Measurements from ENCODE around the gene JAML. TPM values are rescaled to one million over a fixed set of nuclear protein-coding genes. Genes with fewer than 3 reads are reported as not detected.

JAML gene
- total and polyA plus RNA-seq, 2 of the 13 experiments (the other 11 are each of a cell fraction or from before 2014, with no cell fraction given), result 2.0 to 3.3 TPM

GRCh38 chr11:118222437-118222836 lies 2.4 kb downstream of the JAML start:
- DNase-seq (ENCODE audit: low spot score) (no peak), ATAC-seq (no peak), FAIRE-seq (no peak)
- BruUV-seq (replicated peaks), result no TSS peak
- CTCF ChIA-PET (ENCODE audit: low intra/inter-chr PET ratio, low total read pairs), result no interaction called here
- no peaks in the 10 kb centered on the region for H3K79me2 ChIP-seq (ENCODE audit: insufficient read depth, low read length)
- H3K4me1 ChIP-seq (ENCODE audit: insufficient read depth, low read length), result peaks cover 27% of the 10 kb centered on the region
- no peak overlapping the region for H3K4me2 ChIP-seq (ENCODE audit: low read depth, low read length)
- WGBS (ENCODE audit: low lambda C conversion rate), result 88% methylated on average over 4 of the region's 4 CpGs
- H3K4me3 ChIP-seq (replicated peaks in 1 of 3; ENCODE audit: insufficient read depth in 1 of 3, low read depth in 2 of 3, low read length in 3 of 3), result no peak overlapping the region
- H3K9ac ChIP-seq (ENCODE audit: insufficient read depth, low read depth, low read length), result no peak overlapping the region
- no peaks in the 10 kb centered on the region for H3K9me3 ChIP-seq (ENCODE audit: low read length)
- H3K27ac ChIP-seq (ENCODE audit: extremely low read length, insufficient read depth, low read length), result no peak overlapping the region
- in situ Hi-C loops (cut with HindIII; ENCODE audit: extremely low pct_ligation_motif_present, low pct_unique_long_range_greater_than_20kb) (no loop called here), intact Hi-C loops (cut with micrococcal nuclease; ENCODE audit: unreplicated experiment) (no loop called here)
- no peaks in the 10 kb centered on the region for H3K36me3 ChIP-seq (replicated peaks in 1 of 2; ENCODE audit: control insufficient read depth in 1 of 2, insufficient read depth in 2 of 2, low read length in 2 of 2)
- H4K20me1 ChIP-seq (ENCODE audit: insufficient read depth, low read length), result no peaks in the 10 kb centered on the region
- POLR2A ChIA-PET, result no interaction called here
- H2AFZ ChIP-seq (ENCODE audit: low read length), result no peak overlapping the region
- no peaks in the 10 kb centered on the region for H3K27me3 ChIP-seq (ENCODE audit: control insufficient read depth in 1 of 2, insufficient read depth in 2 of 2, low read length in 2 of 2)
- TF ChIP-seq HNF1B (CRISPR knock-in tag; IDR thresholded peaks at IDR 0.05) (no peak), U2AF1 (optimal IDR thresholded peaks at IDR 0.05; ENCODE audit: low read depth, low read length) (no peak), UBTF (CRISPR knock-in tag; IDR thresholded peaks at IDR 0.05) (no peak), ZNF160 (CRISPR knock-in tag; IDR thresholded peaks at IDR 0.05) (no peak), ZNF775 (CRISPR knock-in tag; IDR thresholded peaks at IDR 0.05; ENCODE audit: borderline replicate concordance) (no peak), RBAK (CRISPR knock-in tag; IDR thresholded peaks at IDR 0.05) (no peak), ZFP41 (CRISPR knock-in tag; IDR thresholded peaks at IDR 0.05; ENCODE audit: borderline replicate concordance) (no peak), MAFG (CRISPR knock-in tag; IDR thresholded peaks at IDR 0.05) (no peak), MAFK (conservative IDR thresholded peaks at IDR 0.05 in 1 of 2, IDR thresholded peaks at IDR 0.05 in 1 of 2; ENCODE audit: low read length in 2 of 2) (no peak), RORA (CRISPR knock-in tag; IDR thresholded peaks at IDR 0.05) (no peak), MTERF4 (CRISPR knock-in tag; IDR thresholded peaks at IDR 0.05) (no peak)
- TF ChIP-seq, protein P1, sequence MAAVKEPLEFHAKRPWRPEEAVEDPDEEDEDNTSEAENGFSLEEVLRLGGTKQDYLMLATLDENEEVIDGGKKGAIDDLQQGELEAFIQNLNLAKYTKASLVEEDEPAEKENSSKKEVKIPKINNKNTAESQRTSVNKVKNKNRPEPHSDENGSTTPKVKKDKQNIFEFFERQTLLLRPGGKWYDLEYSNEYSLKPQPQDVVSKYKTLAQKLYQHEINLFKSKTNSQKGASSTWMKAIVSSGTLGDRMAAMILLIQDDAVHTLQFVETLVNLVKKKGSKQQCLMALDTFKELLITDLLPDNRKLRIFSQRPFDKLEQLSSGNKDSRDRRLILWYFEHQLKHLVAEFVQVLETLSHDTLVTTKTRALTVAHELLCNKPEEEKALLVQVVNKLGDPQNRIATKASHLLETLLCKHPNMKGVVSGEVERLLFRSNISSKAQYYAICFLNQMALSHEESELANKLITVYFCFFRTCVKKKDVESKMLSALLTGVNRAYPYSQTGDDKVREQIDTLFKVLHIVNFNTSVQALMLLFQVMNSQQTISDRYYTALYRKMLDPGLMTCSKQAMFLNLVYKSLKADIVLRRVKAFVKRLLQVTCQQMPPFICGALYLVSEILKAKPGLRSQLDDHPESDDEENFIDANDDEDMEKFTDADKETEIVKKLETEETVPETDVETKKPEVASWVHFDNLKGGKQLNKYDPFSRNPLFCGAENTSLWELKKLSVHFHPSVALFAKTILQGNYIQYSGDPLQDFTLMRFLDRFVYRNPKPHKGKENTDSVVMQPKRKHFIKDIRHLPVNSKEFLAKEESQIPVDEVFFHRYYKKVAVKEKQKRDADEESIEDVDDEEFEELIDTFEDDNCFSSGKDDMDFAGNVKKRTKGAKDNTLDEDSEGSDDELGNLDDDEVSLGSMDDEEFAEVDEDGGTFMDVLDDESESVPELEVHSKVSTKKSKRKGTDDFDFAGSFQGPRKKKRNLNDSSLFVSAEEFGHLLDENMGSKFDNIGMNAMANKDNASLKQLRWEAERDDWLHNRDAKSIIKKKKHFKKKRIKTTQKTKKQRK (IDR thresholded peaks at IDR 0.05; ENCODE audit: low read length), result no peak
- TF ChIP-seq, protein P2, sequence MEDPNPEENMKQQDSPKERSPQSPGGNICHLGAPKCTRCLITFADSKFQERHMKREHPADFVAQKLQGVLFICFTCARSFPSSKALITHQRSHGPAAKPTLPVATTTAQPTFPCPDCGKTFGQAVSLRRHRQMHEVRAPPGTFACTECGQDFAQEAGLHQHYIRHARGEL (CRISPR knock-in tag; IDR thresholded peaks at IDR 0.05), result no peak
